Measurements from ENCODE around the gene YWHAG.

- TF ChIP-seq CTCF (IDR thresholded peaks at IDR 0.05) (peak in 1 of 4 experiments; percentile 13), POLR2A (IDR thresholded peaks at IDR 0.05) (peak; percentile 97)
Measured at GRCh38 chr7:76317782-76318487, 40.9 kb downstream of the YWHAG start.

Data from prostate gland (tissue), 2 donors.